Measurements from ENCODE around the gene BCAS4. TPM values are rescaled to one million over a fixed set of nuclear protein-coding genes. Genes with fewer than 3 reads are reported as not detected.

The BCAS4 gene
- total and polyA plus RNA-seq, 4 donors: 4.3 to 5.7 (median 5.0) TPM

DNA sequence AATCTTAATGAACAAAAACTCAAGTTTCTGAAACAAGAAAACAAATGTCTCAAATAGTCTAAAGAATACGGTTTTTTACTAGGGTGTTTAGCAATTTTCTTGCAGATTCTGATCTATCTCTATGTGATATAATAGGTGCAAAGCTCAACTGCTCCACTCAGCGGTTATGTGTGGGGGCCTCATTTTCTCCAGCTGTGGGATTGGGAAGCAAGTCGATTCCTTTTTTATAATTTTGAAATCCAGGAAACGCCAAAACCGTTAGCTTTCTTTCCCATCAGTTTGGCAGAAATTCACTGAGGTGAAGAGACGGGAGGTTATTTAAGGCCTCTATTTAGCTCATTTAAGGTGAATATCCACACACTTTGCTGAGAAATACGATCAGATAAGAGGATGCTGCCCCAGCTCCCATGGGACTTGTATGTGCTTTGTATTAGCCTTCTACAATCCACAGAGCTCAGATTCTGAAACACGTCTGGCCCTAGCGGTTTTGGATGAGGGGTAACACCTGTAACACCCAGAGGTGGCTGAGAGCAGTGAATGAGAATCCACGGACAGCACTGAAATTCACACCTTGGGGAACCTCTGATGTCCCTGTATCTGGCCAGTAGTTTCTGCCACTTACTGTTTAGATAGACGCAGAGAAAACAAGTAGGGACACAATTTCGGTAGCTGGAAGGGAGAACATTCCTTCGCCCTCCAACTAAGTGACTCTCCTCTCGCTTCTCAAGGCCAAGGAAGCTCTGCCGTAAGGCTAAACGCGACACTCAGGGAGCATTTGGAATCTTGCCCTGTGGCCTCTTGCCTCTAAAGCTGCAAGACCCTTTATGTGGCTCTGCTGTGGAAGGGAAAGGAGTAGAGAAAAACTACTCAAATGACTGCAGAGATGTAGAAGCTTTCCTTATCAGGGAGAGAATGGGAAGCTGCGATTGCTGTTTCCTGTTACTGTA is 6.5 kb upstream of the BCAS4 start:
- H3K27ac ChIP-seq (ENCODE audit: low read depth in 1 of 2, low read length in 1 of 2): peak overlapping the region in 1 of 2 donors; percentile 33

DNA sequence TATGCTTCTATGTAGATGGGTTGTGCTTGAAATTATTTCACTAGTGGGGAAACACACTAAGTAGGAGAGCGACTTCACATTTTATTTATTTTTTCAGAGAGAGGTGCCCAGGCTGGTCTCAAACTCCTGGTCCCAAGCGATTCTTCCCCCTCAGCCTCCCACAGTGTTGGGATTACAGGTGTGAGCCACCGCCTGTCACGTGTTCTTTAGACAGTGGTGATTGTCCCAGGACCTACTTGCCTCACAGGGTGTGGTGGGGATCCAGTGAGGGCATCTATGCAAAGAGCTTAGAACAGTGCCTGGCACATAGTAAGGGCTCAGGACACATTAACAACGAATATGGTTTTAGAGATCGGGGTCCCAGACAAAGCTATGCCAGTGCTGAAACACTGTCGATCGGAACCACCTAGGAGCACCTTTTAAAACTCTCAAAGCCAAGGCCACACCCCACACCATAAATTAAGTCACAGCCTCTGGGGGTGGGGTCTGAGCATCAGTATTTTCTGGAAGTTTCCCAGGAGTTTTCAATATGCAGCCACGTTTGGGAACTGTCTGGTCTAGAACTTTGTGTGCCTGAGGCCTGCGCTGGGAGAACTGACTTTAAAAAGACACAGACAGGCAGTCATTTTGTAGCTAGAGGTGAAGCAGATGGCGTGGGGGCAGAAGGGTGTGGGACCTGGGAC is 4.8 kb upstream of the BCAS4 start:
- peaks cover 0 to 32% (median 6%) of the 10 kb centered on the region in 5 donors for H3K4me1 ChIP-seq (ENCODE audit: control insufficient read depth in 5 of 5, insufficient read depth in 5 of 5, low read length in 5 of 5)
- H3K36me3 ChIP-seq (ENCODE audit: control insufficient read depth in 4 of 4, insufficient read depth in 4 of 4, low read length in 4 of 4): no peaks in the 10 kb centered on the region
- H3K9me3 ChIP-seq (ENCODE audit: control insufficient read depth in 4 of 4, insufficient read depth in 3 of 4, low read length in 3 of 4): no peaks in the 10 kb centered on the region
- H3K27me3 ChIP-seq (ENCODE audit: control insufficient read depth in 3 of 3, insufficient read depth in 3 of 3, low read length in 2 of 3): no peaks in the 10 kb centered on the region
- TF ChIP-seq, protein P1, sequence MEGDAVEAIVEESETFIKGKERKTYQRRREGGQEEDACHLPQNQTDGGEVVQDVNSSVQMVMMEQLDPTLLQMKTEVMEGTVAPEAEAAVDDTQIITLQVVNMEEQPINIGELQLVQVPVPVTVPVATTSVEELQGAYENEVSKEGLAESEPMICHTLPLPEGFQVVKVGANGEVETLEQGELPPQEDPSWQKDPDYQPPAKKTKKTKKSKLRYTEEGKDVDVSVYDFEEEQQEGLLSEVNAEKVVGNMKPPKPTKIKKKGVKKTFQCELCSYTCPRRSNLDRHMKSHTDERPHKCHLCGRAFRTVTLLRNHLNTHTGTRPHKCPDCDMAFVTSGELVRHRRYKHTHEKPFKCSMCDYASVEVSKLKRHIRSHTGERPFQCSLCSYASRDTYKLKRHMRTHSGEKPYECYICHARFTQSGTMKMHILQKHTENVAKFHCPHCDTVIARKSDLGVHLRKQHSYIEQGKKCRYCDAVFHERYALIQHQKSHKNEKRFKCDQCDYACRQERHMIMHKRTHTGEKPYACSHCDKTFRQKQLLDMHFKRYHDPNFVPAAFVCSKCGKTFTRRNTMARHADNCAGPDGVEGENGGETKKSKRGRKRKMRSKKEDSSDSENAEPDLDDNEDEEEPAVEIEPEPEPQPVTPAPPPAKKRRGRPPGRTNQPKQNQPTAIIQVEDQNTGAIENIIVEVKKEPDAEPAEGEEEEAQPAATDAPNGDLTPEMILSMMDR (IDR thresholded peaks at IDR 0.05; ENCODE audit: control extremely low read depth, extremely low read depth): no peak
- ATAC-seq (ENCODE audit: insufficient read depth, low FRiP score) (no peak), DNase-seq (no peak)
- peak overlapping the region in 1 of 2 donors; percentile 77 for H3K27ac ChIP-seq (ENCODE audit: low read depth in 1 of 2, low read length in 1 of 2)
- WGBS, 2 donors: 76 to 84% methylated on average over 11 of the region's 11 CpGs
- H3K4me3 ChIP-seq: no peak overlapping the region
- H3K9ac ChIP-seq (ENCODE audit: insufficient read depth in 1 of 2, low read length in 2 of 2): peak overlapping the region in 1 of 2 donors; percentile 68

More for the DNA sequence above, 6.5 kb upstream of the BCAS4 start:
- Histone ChIP-seq H3K36me3 (ENCODE audit: control insufficient read depth in 4 of 4, insufficient read depth in 4 of 4, low read length in 4 of 4) (no peaks in the 10 kb centered on the region), H3K4me3 (no peak overlapping the region), H3K9me3 (ENCODE audit: control insufficient read depth in 4 of 4, insufficient read depth in 3 of 4, low read length in 3 of 4) (no peaks in the 10 kb centered on the region), H3K4me1 (ENCODE audit: control insufficient read depth in 5 of 5, insufficient read depth in 5 of 5, low read length in 5 of 5) (peaks cover 0 to 26% (median 6%) of the 10 kb centered on the region in 5 donors), H3K27me3 (ENCODE audit: control insufficient read depth in 3 of 3, insufficient read depth in 3 of 3, low read length in 2 of 3) (no peaks in the 10 kb centered on the region), H3K9ac (ENCODE audit: insufficient read depth in 1 of 2, low read length in 2 of 2) (peak overlapping the region in 1 of 2 donors; percentile 65)
- ATAC-seq (ENCODE audit: insufficient read depth, low FRiP score) (no peak), DNase-seq (peak; percentile 72 to 87 (median 86))
- TF ChIP-seq, protein P1 (IDR thresholded peaks at IDR 0.05; ENCODE audit: control extremely low read depth, extremely low read depth): no peak
- 57 to 59% methylated on average over 18 of the region's 18 CpGs for WGBS, 2 donors

DNA sequence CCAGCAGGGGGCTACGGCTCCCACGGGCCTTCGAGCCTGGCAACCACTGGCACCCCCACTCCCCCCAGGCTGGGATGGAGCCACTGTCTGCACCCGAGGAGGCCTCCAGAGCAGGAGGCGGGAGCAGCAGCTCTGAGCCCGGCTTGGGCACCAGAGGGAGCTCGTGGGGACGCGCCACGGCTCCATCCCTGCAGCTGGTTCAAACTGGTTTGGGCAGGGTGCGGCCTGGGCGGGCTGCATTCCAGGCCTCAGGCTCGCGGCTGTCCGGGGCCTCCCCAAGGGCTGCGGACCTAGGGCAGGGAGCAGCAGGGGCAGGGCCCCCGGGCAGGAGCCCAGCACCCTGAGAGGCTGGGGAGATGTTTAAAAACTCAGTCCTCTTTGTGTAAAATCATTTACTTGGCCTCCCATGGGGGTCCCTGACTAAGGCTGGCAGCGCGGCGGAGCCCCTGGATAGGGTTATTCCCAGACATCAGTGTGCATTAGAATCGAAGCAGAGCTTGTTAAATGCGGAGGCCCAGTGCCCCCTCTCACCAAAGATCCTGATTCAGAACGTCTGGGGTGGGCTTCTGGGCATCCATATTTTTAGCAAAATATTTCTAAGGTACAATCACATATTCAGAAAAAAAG is 4.1 kb upstream of the BCAS4 start:
- Histone ChIP-seq H3K27ac (ENCODE audit: low read depth in 1 of 2, low read length in 1 of 2) (peak overlapping the region in 1 of 2 donors; percentile 77), H3K4me3 (no peak overlapping the region), H3K4me1 (ENCODE audit: control insufficient read depth in 5 of 5, insufficient read depth in 5 of 5, low read length in 5 of 5) (peaks cover 0 to 32% (median 6%) of the 10 kb centered on the region in 5 donors), H3K9me3 (ENCODE audit: control insufficient read depth in 4 of 4, insufficient read depth in 3 of 4, low read length in 3 of 4) (no peaks in the 10 kb centered on the region), H3K27me3 (ENCODE audit: control insufficient read depth in 3 of 3, insufficient read depth in 3 of 3, low read length in 2 of 3) (no peaks in the 10 kb centered on the region), H3K36me3 (ENCODE audit: control insufficient read depth in 4 of 4, insufficient read depth in 4 of 4, low read length in 4 of 4) (no peaks in the 10 kb centered on the region), H3K9ac (ENCODE audit: insufficient read depth in 1 of 2, low read length in 2 of 2) (peak overlapping the region in 1 of 2 donors; percentile 79)
- TF ChIP-seq, protein P1 (IDR thresholded peaks at IDR 0.05; ENCODE audit: control extremely low read depth, extremely low read depth): peak; percentile 48
- peak; percentile 77 for ATAC-seq (ENCODE audit: insufficient read depth, low FRiP score)
- 16 to 21% methylated on average over 22 to 23 of the region's 23 CpGs for WGBS, 2 donors
- DNase-seq: peak; percentile 94 to 96 (median 95)
